A673 (cell line): ENCODE results near the gene PRKCA. TPM values are rescaled to one million over a fixed set of nuclear protein-coding genes. Genes with fewer than 3 reads are reported as not detected.

Source experiments
- BruUV-seq: library from RNA; stranded (reverse); fragments of 400-500 nt; replicated peaks from 2 replicates; lab custom pipeline; 2021; lab: Mats Ljungman, UMichigan
- CTCF ChIA-PET: fragments of 300-600 bp; sonication (Branson Sonifier 250); formaldehyde crosslinking; loops from one replicate; lab custom pipeline; 2022; ENCODE audit warnings: antibody characterized with exemption; lab: Charles Lee
- POLR2A ChIA-PET: fragments of 300-600 bp; sonication (Branson Sonifier 250); formaldehyde crosslinking; loops from one replicate; lab custom pipeline; 2022; ENCODE audit warnings: antibody characterized with exemption; ENCODE audit not compliant: low non-redundant PET; lab: Charles Lee
- DNase-seq: peaks from one replicate; pipeline ENCODE4 v3.0.0-alpha.2; 2015; ENCODE audit warnings: low spot score
- H3K27ac ChIP-seq: fragments of 200-600 bp; sonication (generic); 2 replicates; pipeline ENCODE4 v1.5.1; 2016; ENCODE audit warnings: mixed run types, low read depth, mild to moderate bottlenecking, mixed read lengths, antibody characterized with exemption, low read length; ENCODE audit not compliant: poor library complexity, severe bottlenecking
- H3K27me3 ChIP-seq: fragments of 200-600 bp; sonication (generic); replicated peaks from 2 replicates; pipeline ENCODE4 v1.6.1; 2017; ENCODE audit warnings: mixed run types, low read depth, mild to moderate bottlenecking, mixed read lengths, antibody characterized with exemption, low read length; ENCODE audit not compliant: insufficient read depth, poor library complexity
- H3K36me3 ChIP-seq: fragments of 200-600 bp; sonication (generic); 2 replicates; pipeline ENCODE4 v1.6.1; 2016; ENCODE audit warnings: mixed run types, mild to moderate bottlenecking, mixed read lengths, antibody characterized with exemption, low read length; ENCODE audit not compliant: insufficient read depth, poor library complexity, severe bottlenecking
- H3K4me1 ChIP-seq: fragments of 200-600 bp; sonication (generic); 2 replicates; pipeline ENCODE4 v1.6.1; 2017; ENCODE audit warnings: mixed run types, mild to moderate bottlenecking, mixed read lengths, antibody characterized with exemption, low read length; ENCODE audit not compliant: insufficient read depth, poor library complexity, severe bottlenecking
- H3K4me3 ChIP-seq: fragments of 200-600 bp; sonication (generic); 2 replicates; pipeline ENCODE4 v1.5.1; 2016; ENCODE audit warnings: low read depth, mixed run types, mild to moderate bottlenecking, mixed read lengths, low read length; ENCODE audit not compliant: poor library complexity, severe bottlenecking
- H3K9me3 ChIP-seq: fragments of 200-600 bp; sonication (generic); 2 replicates; pipeline ENCODE4 v1.6.1; 2016; ENCODE audit warnings: mixed run types, low read depth, mild to moderate bottlenecking, mixed read lengths, antibody characterized with exemption, low read length; ENCODE audit not compliant: poor library complexity, severe bottlenecking
- EZH2 ChIP-seq: fragments of 200-600 bp; sonication (generic); IDR thresholded peaks from 2 replicates; pipeline ENCODE4 v1.6.1; 2017; ENCODE audit warnings: borderline replicate concordance, low read depth, mild to moderate bottlenecking, mixed read lengths, antibody characterized with exemption, low read length; ENCODE audit not compliant: poor library complexity, severe bottlenecking
- intact Hi-C: fragments of 100-400 bp; cut with micrococcal nuclease; formaldehyde crosslinking; loops from one replicate; pipeline ENCODE4 v1.10.0; 2022; ENCODE audit not compliant: unreplicated experiment
- total RNA-seq: library from RNA; stranded (reverse); gene quantifications from 2 replicates; pipeline ENCODE4 v1.2.3, GENCODE V29; 2021
- TF ChIP-seq, protein P1 (sequence below): fragments of 300-800, 200-600 bp; sonication (generic); conservative IDR thresholded peaks from 2 replicates; pipeline ENCODE4 v1.5.1; 2017; ENCODE audit warnings: low read depth, mild to moderate bottlenecking, antibody characterized with exemption, low read length, moderate library complexity, mixed read lengths

The PRKCA gene
- total RNA-seq, 1 experiment from 2014 or later, result 16.3 TPM

DNA sequence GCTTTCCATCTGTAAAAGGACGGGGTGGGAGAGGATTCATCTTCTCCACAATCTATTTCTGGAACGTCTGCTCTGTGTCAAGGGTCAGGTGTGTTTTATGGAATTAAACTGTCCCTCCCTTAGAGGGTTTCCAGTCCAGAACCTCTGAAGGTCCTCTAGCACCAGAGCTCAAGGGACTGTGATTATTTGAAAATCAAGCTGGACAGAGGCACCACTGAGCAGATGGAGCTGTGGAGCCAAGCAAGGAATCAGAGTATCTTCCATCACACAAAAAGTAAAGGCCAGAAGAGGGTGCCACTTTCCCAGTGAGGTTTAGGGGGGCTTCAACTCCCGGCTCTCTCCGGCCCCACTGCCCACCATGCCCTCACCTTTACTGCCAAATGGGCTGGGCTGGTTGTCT is 539.3 kb downstream of the PRKCA start:
- Histone ChIP-seq H3K27ac (no peak overlapping the region), H3K4me1 (no peaks in the 10 kb centered on the region), H3K9me3 (peaks cover 2% of the 10 kb centered on the region), H3K36me3 (no peaks in the 10 kb centered on the region), H3K27me3 (no peaks in the 10 kb centered on the region), H3K4me3 (no peak overlapping the region)
- TF ChIP-seq, protein P1, sequence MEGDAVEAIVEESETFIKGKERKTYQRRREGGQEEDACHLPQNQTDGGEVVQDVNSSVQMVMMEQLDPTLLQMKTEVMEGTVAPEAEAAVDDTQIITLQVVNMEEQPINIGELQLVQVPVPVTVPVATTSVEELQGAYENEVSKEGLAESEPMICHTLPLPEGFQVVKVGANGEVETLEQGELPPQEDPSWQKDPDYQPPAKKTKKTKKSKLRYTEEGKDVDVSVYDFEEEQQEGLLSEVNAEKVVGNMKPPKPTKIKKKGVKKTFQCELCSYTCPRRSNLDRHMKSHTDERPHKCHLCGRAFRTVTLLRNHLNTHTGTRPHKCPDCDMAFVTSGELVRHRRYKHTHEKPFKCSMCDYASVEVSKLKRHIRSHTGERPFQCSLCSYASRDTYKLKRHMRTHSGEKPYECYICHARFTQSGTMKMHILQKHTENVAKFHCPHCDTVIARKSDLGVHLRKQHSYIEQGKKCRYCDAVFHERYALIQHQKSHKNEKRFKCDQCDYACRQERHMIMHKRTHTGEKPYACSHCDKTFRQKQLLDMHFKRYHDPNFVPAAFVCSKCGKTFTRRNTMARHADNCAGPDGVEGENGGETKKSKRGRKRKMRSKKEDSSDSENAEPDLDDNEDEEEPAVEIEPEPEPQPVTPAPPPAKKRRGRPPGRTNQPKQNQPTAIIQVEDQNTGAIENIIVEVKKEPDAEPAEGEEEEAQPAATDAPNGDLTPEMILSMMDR, result no peak
- no peak for TF ChIP-seq EZH2
- intact Hi-C loops, result no loop called here
- ChIA-PET CTCF (no interaction called here), POLR2A (no interaction called here)
- no peak for DNase-seq
- BruUV-seq, result no TSS peak

DNA sequence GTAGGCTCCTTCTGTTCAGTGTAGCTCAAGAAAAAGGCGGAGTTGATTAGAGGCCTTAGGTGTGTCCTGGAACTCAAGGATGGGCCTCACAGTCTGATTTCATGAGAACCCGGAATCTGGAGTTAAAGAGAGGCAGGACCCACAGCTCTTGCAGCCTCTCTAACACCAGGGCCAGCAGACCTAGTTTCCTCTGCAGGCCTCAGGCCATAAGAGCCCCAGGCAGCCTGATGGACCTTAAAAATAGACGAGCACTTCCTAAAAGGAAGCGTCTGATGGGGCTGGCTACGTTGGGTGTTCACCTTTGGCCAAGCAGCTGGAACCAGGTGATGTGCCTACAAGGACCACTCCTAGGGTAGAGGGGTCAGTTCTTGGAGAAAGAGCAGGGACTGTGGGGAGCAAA is 540.1 kb downstream of the PRKCA start:
- Histone ChIP-seq H3K4me3 (no peak overlapping the region), H3K36me3 (no peaks in the 10 kb centered on the region), H3K4me1 (no peaks in the 10 kb centered on the region), H3K9me3 (peaks cover 9% of the 10 kb centered on the region), H3K27ac (no peak overlapping the region), H3K27me3 (no peaks in the 10 kb centered on the region)
- TF ChIP-seq EZH2, result no peak
- TF ChIP-seq, protein P1, result no peak
- intact Hi-C loops, result no loop called here
- ChIA-PET CTCF (no interaction called here), POLR2A (no interaction called here)
- BruUV-seq, result no TSS peak
- DNase-seq, result no peak

DNA sequence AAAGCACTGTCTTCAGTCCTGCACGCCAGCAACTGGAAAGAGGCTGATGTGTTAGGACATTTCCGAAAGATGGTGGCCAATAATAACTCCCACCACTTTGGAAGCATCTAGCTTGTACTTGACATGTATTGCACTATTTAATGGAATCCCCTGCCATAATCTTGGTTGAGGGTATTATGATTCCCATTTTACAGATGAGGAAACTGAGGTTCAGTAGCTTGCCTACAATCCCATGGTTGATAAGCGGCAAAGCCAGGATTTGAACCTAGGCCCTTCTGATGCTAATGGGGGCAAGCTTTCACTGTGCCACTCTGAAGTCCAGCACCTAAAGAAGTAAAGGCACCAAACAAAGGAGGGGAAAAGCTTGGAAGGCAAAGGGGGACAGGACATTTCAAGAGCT is 540.5 kb downstream of the PRKCA start:
- H3K4me3 ChIP-seq, result no peak overlapping the region
- no peaks in the 10 kb centered on the region for H3K4me1 ChIP-seq
- no peak overlapping the region for H3K27ac ChIP-seq
- BruUV-seq, result no TSS peak
- H3K36me3 ChIP-seq, result no peaks in the 10 kb centered on the region
- CTCF ChIA-PET, result no interaction called here
- intact Hi-C loops, result no loop called here
- H3K9me3 ChIP-seq, result peaks cover 9% of the 10 kb centered on the region
- DNase-seq, result no peak
- H3K27me3 ChIP-seq, result no peaks in the 10 kb centered on the region
- POLR2A ChIA-PET, result no interaction called here
- TF ChIP-seq EZH2, result no peak
- TF ChIP-seq, protein P1, result no peak
